Endothelial cell of umbilical vein (primary cell): ENCODE results near the gene UBE2B. TPM values are rescaled to one million over a fixed set of nuclear protein-coding genes. Genes with fewer than 3 reads are reported as not detected.

Source experiments
- BruUV-seq: library from RNA; stranded (reverse); fragments of 400-500 nt; replicated peaks from 2 replicates; lab custom pipeline; 2021; lab: Mats Ljungman, UMichigan
- CTCF ChIA-PET: fragments of 300-600, 350-600 bp; sonication (Branson Sonifier 250); formaldehyde crosslinking; loops from one replicate; lab custom pipeline; 2021; ENCODE audit warnings: antibody characterized with exemption, inconsistent platforms; lab: Charles Lee
- POLR2A ChIA-PET: fragments of 300-600, 350-600 bp; sonication (Branson Sonifier 250); formaldehyde crosslinking; loops from one replicate; lab custom pipeline; 2021; ENCODE audit warnings: antibody characterized with exemption, inconsistent platforms; lab: Charles Lee
- DNase-seq: peaks from one replicate; pipeline ENCODE4 v3.0.0-alpha.2; 2011; ENCODE audit warnings: low read depth, low spot score
- FAIRE-seq: peaks from 2 replicates; lab custom pipeline; 2011; peaks lifted over from hg19 to GRCh38; lab: Jason Lieb, UNC
- H2AFZ ChIP-seq: 2 replicates; pipeline ENCODE4 v1.6.0; 2012; ENCODE audit warnings: low read depth, low read length, control low read depth, inconsistent platforms
- H3K27ac ChIP-seq: 2 replicates; pipeline ENCODE4 v1.5.1; 2011; ENCODE audit warnings: low read depth, mild to moderate bottlenecking, control low read depth, low read length, moderate library complexity; ENCODE audit not compliant: insufficient read depth
- H3K27me3 ChIP-seq, 2 experiments: 2 replicates each; pipeline versions ENCODE4 v1.6.0 to v1.6.1; 2011; ENCODE audit warnings: low read length in 2 of 2, mixed read lengths in 1 of 2; ENCODE audit not compliant: control insufficient read depth in 2 of 2, insufficient read depth in 2 of 2
- H3K36me3 ChIP-seq, 2 experiments: 2 replicates in 1 of 2; 3 replicates in 1 of 2; pipeline ENCODE4 v1.5.1; 2011; ENCODE audit warnings: low read length in 2 of 2, mild to moderate bottlenecking in 1 of 2, moderate library complexity in 1 of 2; ENCODE audit not compliant: control insufficient read depth in 2 of 2, insufficient read depth in 2 of 2; ENCODE audit errors: extremely low read depth in 1 of 2
- H3K4me1 ChIP-seq: 3 replicates; pipeline ENCODE4 v1.5.1; 2011; ENCODE audit warnings: mild to moderate bottlenecking, low read length; ENCODE audit not compliant: control insufficient read depth, insufficient read depth; ENCODE audit errors: extremely low read depth
- H3K4me2 ChIP-seq: 2 replicates; pipeline ENCODE4 v1.6.1; 2011; ENCODE audit warnings: low read length, control low read depth, mixed read lengths; ENCODE audit not compliant: insufficient read depth
- H3K4me3 ChIP-seq, 3 experiments: fragments of 200-600 bp in 1 of 3; sonication (generic), shearing (Covaris generic) in 1 of 3; replicated peaks in 1 of 3; 2 replicates each; pipeline ENCODE4 v1.5.1; 2011 to 2016; ENCODE audit warnings: control low read depth in 3 of 3, low read length in 3 of 3, mild to moderate bottlenecking in 2 of 3, inconsistent platforms in 1 of 3, low read depth in 1 of 3, moderate library complexity in 1 of 3; ENCODE audit not compliant: insufficient read depth in 1 of 3
- H3K79me2 ChIP-seq: 2 replicates; pipeline ENCODE4 v1.6.0; 2012; ENCODE audit warnings: low read length, inconsistent platforms; ENCODE audit not compliant: control insufficient read depth, insufficient read depth
- H3K9ac ChIP-seq: replicated peaks from 2 replicates; pipeline ENCODE3; 2011; ENCODE audit warnings: low read length, control low read depth; ENCODE audit not compliant: insufficient read depth; ENCODE audit errors: extremely low read depth
- H3K9me1 ChIP-seq: replicated peaks from 3 replicates; pipeline ENCODE4 v1.6.0; 2011; ENCODE audit warnings: mild to moderate bottlenecking, low read length; ENCODE audit not compliant: control insufficient read depth, insufficient read depth; ENCODE audit errors: extremely low read depth
- H3K9me3 ChIP-seq: replicated peaks from 2 replicates; pipeline ENCODE4 v1.5.1; 2012; ENCODE audit warnings: low read length, inconsistent platforms; ENCODE audit not compliant: control insufficient read depth, insufficient read depth
- H4K20me1 ChIP-seq: replicated peaks from 2 replicates; pipeline ENCODE3; 2011; ENCODE audit warnings: mild to moderate bottlenecking, low read length; ENCODE audit not compliant: control insufficient read depth, insufficient read depth; ENCODE audit errors: extremely low read depth
- EZH2 ChIP-seq: IDR thresholded peaks from 2 replicates; pipeline ENCODE4 v1.6.1; 2012; ENCODE audit warnings: borderline replicate concordance, low read depth, mild to moderate bottlenecking, moderate library complexity, low read length, inconsistent platforms; ENCODE audit not compliant: severe bottlenecking
- FOS ChIP-seq: IDR thresholded peaks from 2 replicates; pipeline ENCODE4 v1.6.1; 2011; ENCODE audit warnings: mild to moderate bottlenecking, low read length, moderate library complexity, borderline replicate concordance; ENCODE audit not compliant: insufficient read depth
- GATA2 ChIP-seq: IDR thresholded peaks from 2 replicates; pipeline ENCODE4 v1.7.0; 2011; ENCODE audit warnings: low read depth, mild to moderate bottlenecking, moderate library complexity, mixed read lengths, low read length; ENCODE audit not compliant: insufficient read length, insufficient read depth
- MYC ChIP-seq: IDR thresholded peaks from one replicate; pipeline ENCODE4 v1.6.1; 2011; ENCODE audit warnings: mild to moderate bottlenecking, low read depth, low read length
- POLR2A ChIP-seq: IDR thresholded peaks from 2 replicates; pipeline ENCODE4 v1.6.1; 2012; ENCODE audit warnings: low read depth, mild to moderate bottlenecking, control low read depth, low read length
- POLR2AphosphoS5 ChIP-seq: IDR thresholded peaks from 2 replicates; pipeline ENCODE4 v1.6.1; 2012; ENCODE audit warnings: low read depth, mild to moderate bottlenecking, control low read depth, low read length, moderate library complexity; ENCODE audit not compliant: insufficient read depth
- dilution Hi-C: fragments of 300-500 bp; cut with MboI; formaldehyde crosslinking; loops from one replicate; pipeline ENCODE4 v1.15.0; 2019; ENCODE audit warnings: low sequenced_read_pairs; ENCODE audit not compliant: extremely low pct_ligation_motif_present
- intact Hi-C: fragments of 100-400 bp; cut with micrococcal nuclease; formaldehyde crosslinking; loops from one replicate; pipeline ENCODE4 v1.10.0; 2022
- polyA plus RNA-seq, 4 experiments: library from polyadenylated mRNA; depleted of rRNA in 3 of 4; stranded (reverse) in 3 of 4; unstranded in 1 of 4; fragments of >200 nt; gene quantifications; 2 replicates each; pipeline versions ENCODE4 v1.2.1 to v1.2.3, GENCODE V29; 2011 to 2012; ENCODE audit warnings: missing spikeins in 1 of 4
- total RNA-seq: library from RNA; stranded (reverse); gene quantifications from 2 replicates; pipeline ENCODE4 v1.2.3, GENCODE V29; 2021
- TF ChIP-seq, protein P1 (sequence below), 2 donors: IDR thresholded peaks; 1 replicate in 1 of 2; 2 replicates in 1 of 2; pipeline ENCODE4 v1.5.1; 2011; ENCODE audit warnings: low read length in 2 of 2, mild to moderate bottlenecking in 2 of 2, moderate library complexity in 2 of 2, control low read depth in 1 of 2, inconsistent platforms in 1 of 2, low read depth in 1 of 2; ENCODE audit not compliant: insufficient read depth in 1 of 2; ENCODE audit errors: extremely low read depth in 1 of 2
- TF ChIP-seq, protein P2 (sequence below): IDR thresholded peaks from 2 replicates; pipeline ENCODE4 v1.6.1; 2011; ENCODE audit not compliant: insufficient read depth, insufficient read length

The UBE2B gene
- total and polyA plus RNA-seq, 2 donors (not counting 3 experiments of a cell fraction or from before 2014, with no cell fraction given) = 37.8 to 110 TPM

DNA sequence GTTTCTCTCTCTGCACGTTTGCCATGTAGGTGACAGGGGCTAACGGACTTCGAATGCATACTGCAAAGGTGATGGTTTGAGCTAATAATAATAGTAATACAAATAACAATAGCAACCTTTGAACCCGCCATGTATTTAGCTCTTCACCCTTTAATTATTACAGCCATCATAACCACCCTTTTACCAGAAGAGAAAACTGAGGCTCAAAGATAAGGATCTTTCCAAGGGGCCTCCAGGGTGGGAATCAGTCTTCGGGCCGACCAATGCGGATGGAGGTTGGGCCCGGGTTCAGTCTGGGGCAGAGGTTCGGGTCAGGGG lies 39.8 kb downstream of the UBE2B start:
- intact Hi-C loops (loop anchor here (1.0 to 5.0 kb wide), 6 partner anchors 40 to 326 kb away; partner anchors contain the start of genes CAMLG and UBE2B), dilution Hi-C loops (no loop called here)
- H3K4me3 ChIP-seq = peak overlapping the region; percentile 75 to 88 (median 84)
- CTCF ChIA-PET = interaction anchor here (0.8 to 8.4 kb wide), 32 partner anchors 9 to 176 kb away, joined by 3 to 90 read pairs (median 4); partner anchors contain the start of gene JADE2
- H3K27ac ChIP-seq = peak overlapping the region; percentile 28
- H3K9me3 ChIP-seq = no peaks in the 10 kb centered on the region
- H3K79me2 ChIP-seq = peaks cover 28% of the 10 kb centered on the region
- H4K20me1 ChIP-seq = no peaks in the 10 kb centered on the region
- DNase-seq = no peak
- peak overlapping the region; percentile 86 for H2AFZ ChIP-seq
- peak; percentile 60 for FAIRE-seq
- peak overlapping the region; percentile 79 for H3K9ac ChIP-seq
- POLR2A ChIA-PET = interaction anchor here (0.9 to 1.2 kb wide), 3 partner anchors 17 to 114 kb away, joined by 3 to 4 read pairs (median 4); no protein-coding TSS in a partner anchor
- peaks cover 15% of the 10 kb centered on the region for H3K4me1 ChIP-seq
- TSS peak; percentile 72 for BruUV-seq
- H3K36me3 ChIP-seq = peaks cover 3 to 6% of the 10 kb centered on the region in 2 experiments
- no peaks in the 10 kb centered on the region for H3K27me3 ChIP-seq
- no peaks in the 10 kb centered on the region for H3K9me1 ChIP-seq
- no peak for TF ChIP-seq POLR2AphosphoS5
- no peak for TF ChIP-seq FOS
- TF ChIP-seq GATA2 = peak; percentile 23
- H3K4me2 ChIP-seq = peak overlapping the region; percentile 83

DNA sequence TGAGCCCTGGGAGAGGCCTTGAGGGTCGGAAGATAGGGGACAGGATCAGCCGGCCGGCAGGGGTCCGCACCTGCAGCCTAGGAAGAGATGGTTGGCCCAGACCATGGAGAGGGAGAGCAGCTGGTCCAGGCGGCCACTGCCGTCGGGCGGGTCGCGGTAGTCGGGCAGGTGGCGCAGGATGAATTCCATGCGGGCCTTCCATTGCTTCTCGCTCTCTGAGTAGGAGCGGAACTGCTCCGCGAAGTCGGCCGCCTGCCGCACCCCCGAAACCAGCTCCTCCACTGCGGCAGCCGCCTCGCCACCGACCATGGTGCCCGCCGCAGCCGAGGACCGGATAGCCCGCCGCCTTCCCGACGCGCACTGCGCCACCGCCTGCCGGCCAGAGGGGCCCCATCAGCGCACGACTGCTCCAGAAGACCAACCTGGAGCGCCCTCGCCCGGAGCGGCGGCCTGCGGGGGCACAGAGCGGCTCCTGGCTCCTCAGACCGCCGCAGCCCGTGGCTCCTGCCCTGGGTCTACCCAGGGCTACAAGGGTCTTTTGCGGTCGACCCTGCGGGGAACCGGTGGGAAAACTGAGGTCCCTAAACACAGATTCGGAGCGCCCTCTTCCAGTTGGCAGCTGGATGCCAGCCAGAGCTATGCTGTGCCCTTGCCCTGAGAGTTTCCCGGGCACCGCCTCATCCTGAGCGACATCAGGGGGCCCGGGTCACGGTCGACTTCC lies 40.3 kb downstream of the UBE2B start, which contains the start of gene CDKN2AIPNL:
Gene CDKN2AIPNL (minus strand): TSS at position 336 of the 721 bp plus-strand sequence. CDS start 27 bp downstream, at position 309.
- H3K9me3 ChIP-seq = no peaks in the 10 kb centered on the region
- TF ChIP-seq MYC (no peak), POLR2AphosphoS5 (peak; percentile 95), GATA2 (no peak), POLR2A (peak; percentile 86), EZH2 (no peak), FOS (no peak)
- TF ChIP-seq, protein P1, sequence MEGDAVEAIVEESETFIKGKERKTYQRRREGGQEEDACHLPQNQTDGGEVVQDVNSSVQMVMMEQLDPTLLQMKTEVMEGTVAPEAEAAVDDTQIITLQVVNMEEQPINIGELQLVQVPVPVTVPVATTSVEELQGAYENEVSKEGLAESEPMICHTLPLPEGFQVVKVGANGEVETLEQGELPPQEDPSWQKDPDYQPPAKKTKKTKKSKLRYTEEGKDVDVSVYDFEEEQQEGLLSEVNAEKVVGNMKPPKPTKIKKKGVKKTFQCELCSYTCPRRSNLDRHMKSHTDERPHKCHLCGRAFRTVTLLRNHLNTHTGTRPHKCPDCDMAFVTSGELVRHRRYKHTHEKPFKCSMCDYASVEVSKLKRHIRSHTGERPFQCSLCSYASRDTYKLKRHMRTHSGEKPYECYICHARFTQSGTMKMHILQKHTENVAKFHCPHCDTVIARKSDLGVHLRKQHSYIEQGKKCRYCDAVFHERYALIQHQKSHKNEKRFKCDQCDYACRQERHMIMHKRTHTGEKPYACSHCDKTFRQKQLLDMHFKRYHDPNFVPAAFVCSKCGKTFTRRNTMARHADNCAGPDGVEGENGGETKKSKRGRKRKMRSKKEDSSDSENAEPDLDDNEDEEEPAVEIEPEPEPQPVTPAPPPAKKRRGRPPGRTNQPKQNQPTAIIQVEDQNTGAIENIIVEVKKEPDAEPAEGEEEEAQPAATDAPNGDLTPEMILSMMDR (IDR thresholded peaks at IDR 0.05; ENCODE audit: extremely low read depth in 1 of 2, insufficient read depth in 1 of 2, low read depth in 1 of 2, low read length in 2 of 2) = peak; percentile 71 to 86
- TF ChIP-seq, protein P2, sequence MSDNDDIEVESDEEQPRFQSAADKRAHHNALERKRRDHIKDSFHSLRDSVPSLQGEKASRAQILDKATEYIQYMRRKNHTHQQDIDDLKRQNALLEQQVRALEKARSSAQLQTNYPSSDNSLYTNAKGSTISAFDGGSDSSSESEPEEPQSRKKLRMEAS = peak; percentile 49
- ChIA-PET POLR2A (interaction anchor here (0.9 to 1.2 kb wide), 3 partner anchors 16 to 113 kb away, joined by 3 to 4 read pairs (median 4); no protein-coding TSS in a partner anchor), CTCF (interaction anchor here (0.8 to 8.4 kb wide), 32 partner anchors 8 to 176 kb away, joined by 3 to 90 read pairs (median 4); partner anchors contain the start of gene JADE2)
- H3K27me3 ChIP-seq = no peaks in the 10 kb centered on the region
- DNase-seq (peak; percentile 86), FAIRE-seq (peak; percentile 94)
- peak within 1 kb of the TSS; percentile 40 for H3K27ac ChIP-seq
- peaks cover 28% of the 10 kb centered on the region for H3K79me2 ChIP-seq
- H3K9ac ChIP-seq = peak within 1 kb of the TSS; percentile 79
- dilution Hi-C loops (no loop called here), intact Hi-C loops (loop anchor here (1.0 to 5.0 kb wide), 8 partner anchors 26 to 326 kb away; partner anchors contain the start of genes CAMLG and UBE2B)
- H3K4me1 ChIP-seq = peaks cover 15% of the 10 kb centered on the region
- H3K9me1 ChIP-seq = no peaks in the 10 kb centered on the region
- H2AFZ ChIP-seq = peak within 1 kb of the TSS; percentile 99
- H3K4me3 ChIP-seq = peak within 1 kb of the TSS; percentile 75 to 88 (median 84)
- peaks cover 2 to 3% of the 10 kb centered on the region in 2 experiments for H3K36me3 ChIP-seq
- BruUV-seq = no TSS peak
- peak within 1 kb of the TSS; percentile 91 for H3K4me2 ChIP-seq
- no peaks in the 10 kb centered on the region for H4K20me1 ChIP-seq
